Muscle layer of colon (tissue), 2 donors: ENCODE data around the gene OTOA.
"Not testable (repeated sequence)": the region's sequence is repeated elsewhere in the genome, so short reads cannot be mapped to it uniquely, and the experiment has no call there.

Experiments
- H3K27ac ChIP-seq: one replicate; pipeline ENCODE4 v1.7.0; 2013; ENCODE audit warnings: low read depth, mild to moderate bottlenecking, low read length, moderate library complexity
- H3K27me3 ChIP-seq, 2 donors: one replicate each; pipeline ENCODE4 v1.7.0; 2013; ENCODE audit warnings: low read length in 2 of 2, mild to moderate bottlenecking in 2 of 2; ENCODE audit not compliant: insufficient read depth in 2 of 2, control insufficient read depth in 1 of 2
- H3K36me3 ChIP-seq: one replicate; pipeline ENCODE4 v1.7.0; 2013; ENCODE audit warnings: mild to moderate bottlenecking, low read length; ENCODE audit not compliant: insufficient read depth
- H3K4me1 ChIP-seq: one replicate; pipeline ENCODE4 v1.7.0; 2013; ENCODE audit warnings: mild to moderate bottlenecking, low read length; ENCODE audit not compliant: insufficient read depth
- H3K4me3 ChIP-seq, 2 donors: one replicate each; pipeline ENCODE4 v1.7.0; 2013; ENCODE audit warnings: low read length in 2 of 2, low read depth in 1 of 2, mild to moderate bottlenecking in 1 of 2, moderate library complexity in 1 of 2
- H3K9ac ChIP-seq: one replicate; pipeline ENCODE4 v1.7.0; 2013; ENCODE audit warnings: low read length
- H3K9me3 ChIP-seq: one replicate; pipeline ENCODE4 v1.7.0; 2013; ENCODE audit warnings: mild to moderate bottlenecking, low read length
- donor health status: abdominal sarcoma.
- donor health status: Adenocarcinoma of cecum.

The OTOA gene

GRCh38 chr16:21740637-21741036 is 76.9 kb downstream of the OTOA start:
- not testable (repeated sequence) for H3K9ac ChIP-seq, H3K27me3 ChIP-seq, H3K4me3 ChIP-seq, H3K36me3 ChIP-seq, H3K27ac ChIP-seq, H3K9me3 ChIP-seq, H3K4me1 ChIP-seq

GRCh38 chr16:21756192-21757079 is 92.7 kb downstream of the OTOA start:
- H3K4me3 ChIP-seq, H3K9me3 ChIP-seq, H3K27me3 ChIP-seq, H3K9ac ChIP-seq, H3K27ac ChIP-seq, H3K36me3 ChIP-seq, H3K4me1 ChIP-seq: not testable (repeated sequence)

- H3K9me3 ChIP-seq, H3K4me1 ChIP-seq, H3K4me3 ChIP-seq, H3K27me3 ChIP-seq, H3K36me3 ChIP-seq, H3K27ac ChIP-seq, H3K9ac ChIP-seq: not testable (repeated sequence)
Observed at GRCh38 chr16:21757080-21757671, 93.4 kb downstream of the OTOA start.

- H3K9ac ChIP-seq, H3K4me1 ChIP-seq, H3K36me3 ChIP-seq, H3K9me3 ChIP-seq, H3K4me3 ChIP-seq, H3K27ac ChIP-seq, H3K27me3 ChIP-seq: not testable (repeated sequence)
Observed at GRCh38 chr16:21768280-21768679, 104.5 kb downstream of the OTOA start.

GRCh38 chr16:21768810-21769209 is 105.0 kb downstream of the OTOA start:
- not testable (repeated sequence) for H3K4me3 ChIP-seq, H3K4me1 ChIP-seq, H3K27me3 ChIP-seq, H3K9ac ChIP-seq, H3K27ac ChIP-seq, H3K9me3 ChIP-seq, H3K36me3 ChIP-seq

- not testable (repeated sequence) for H3K9me3 ChIP-seq, H3K27ac ChIP-seq, H3K4me1 ChIP-seq, H3K9ac ChIP-seq, H3K27me3 ChIP-seq, H3K4me3 ChIP-seq, H3K36me3 ChIP-seq
Observed at GRCh38 chr16:21769284-21769683, 105.5 kb downstream of the OTOA start.

GRCh38 chr16:21770584-21770983 is 106.8 kb downstream of the OTOA start:
- not testable (repeated sequence) for H3K36me3 ChIP-seq, H3K4me1 ChIP-seq, H3K9me3 ChIP-seq

GRCh38 chr16:21772547-21773206 is 108.9 kb downstream of the OTOA start:
- not testable (repeated sequence) for H3K9ac ChIP-seq

More at GRCh38 chr16:21770584-21770983, 106.8 kb downstream of the OTOA start:
- H3K27ac ChIP-seq, H3K9ac ChIP-seq, H3K27me3 ChIP-seq, H3K4me3 ChIP-seq: not testable (repeated sequence)

GRCh38 chr16:21773207-21773553 is 109.4 kb downstream of the OTOA start:
- not testable (repeated sequence) for H3K27me3 ChIP-seq, H3K36me3 ChIP-seq, H3K9ac ChIP-seq, H3K4me1 ChIP-seq, H3K9me3 ChIP-seq, H3K27ac ChIP-seq, H3K4me3 ChIP-seq

More at GRCh38 chr16:21772547-21773206, 108.9 kb downstream of the OTOA start:
- H3K4me3 ChIP-seq, H3K36me3 ChIP-seq, H3K27ac ChIP-seq, H3K27me3 ChIP-seq, H3K9me3 ChIP-seq, H3K4me1 ChIP-seq: not testable (repeated sequence)

GRCh38 chr16:21780525-21780924 is 116.8 kb downstream of the OTOA start:
- not testable (repeated sequence) for H3K27ac ChIP-seq, H3K27me3 ChIP-seq, H3K4me1 ChIP-seq, H3K4me3 ChIP-seq, H3K9me3 ChIP-seq, H3K36me3 ChIP-seq, H3K9ac ChIP-seq

GRCh38 chr16:21790506-21790905 is 126.7 kb downstream of the OTOA start:
- not testable (repeated sequence) for H3K27ac ChIP-seq, H3K4me3 ChIP-seq, H3K27me3 ChIP-seq, H3K4me1 ChIP-seq, H3K36me3 ChIP-seq, H3K9me3 ChIP-seq, H3K9ac ChIP-seq

- not testable (repeated sequence) for H3K9ac ChIP-seq, H3K27ac ChIP-seq
Observed at GRCh38 chr16:21793310-21793709, 129.5 kb downstream of the OTOA start.

More at GRCh38 chr16:21793310-21793709, 129.5 kb downstream of the OTOA start:
- H3K36me3 ChIP-seq, H3K4me1 ChIP-seq, H3K9me3 ChIP-seq, H3K4me3 ChIP-seq, H3K27me3 ChIP-seq: not testable (repeated sequence)
